Measurements from ENCODE around the gene PIGO. TPM values are rescaled to one million over a fixed set of nuclear protein-coding genes. Genes with fewer than 3 reads are reported as not detected.

PIGO gene
- total and polyA plus RNA-seq, 10 of the 15 experiments (the other 5 are each of a cell fraction or from before 2014, with no cell fraction given) = 8.2 to 23.3 (median 18.4) TPM

GRCh38 chr9:35114840-35115628, 18.6 kb upstream of the PIGO start (continued):
- TF ChIP-seq ZBTB33 (IDR thresholded peaks at IDR 0.05) (no peak), EGR1 (IDR thresholded peaks at IDR 0.05; ENCODE audit: borderline replicate concordance in 1 of 2, low read depth in 2 of 2, low read length in 2 of 2) (no peak), NFYA (IDR thresholded peaks at IDR 0.05; ENCODE audit: borderline replicate concordance, low read depth, low read length) (no peak), ZNF24 (IDR thresholded peaks at IDR 0.05) (no peak), MEF2B (IDR thresholded peaks at IDR 0.05; ENCODE audit: partially characterized antibody, poor library complexity, severe bottlenecking) (peak; percentile 79), ZBTB40 (IDR thresholded peaks at IDR 0.05; ENCODE audit: borderline replicate concordance) (peak; percentile 7; the same call in 1 of the 2 replicates), ZZZ3 (IDR thresholded peaks at IDR 0.05; ENCODE audit: control insufficient read depth, insufficient read length, low read depth) (no peak), CTCF (IDR thresholded peaks at IDR 0.05 in 2 of 3, conservative IDR thresholded peaks at IDR 0.05 in 1 of 3; ENCODE audit: control insufficient read depth in 2 of 3, extremely low read depth in 1 of 3, insufficient read depth in 1 of 3, low read depth in 3 of 3, low read length in 3 of 3) (no peak), CHD1 (IDR thresholded peaks at IDR 0.05; ENCODE audit: low read depth, low read length) (no peak), SMARCA5 (IDR thresholded peaks at IDR 0.05) (no peak), TCF7 (IDR thresholded peaks at IDR 0.05; ENCODE audit: borderline replicate concordance) (no peak), IKZF2 (IDR thresholded peaks at IDR 0.05) (peak in 1 of 2 experiments; percentile 46; a peak in 1 of 4 replicates), WRNIP1 (IDR thresholded peaks at IDR 0.05; ENCODE audit: borderline replicate concordance, low read depth, low read length) (no peak), CHD2 (IDR thresholded peaks at IDR 0.05; ENCODE audit: borderline replicate concordance, low read depth, low read length) (peak; percentile 36; the same call in 1 of the 2 replicates), MYC (IDR thresholded peaks at IDR 0.05; ENCODE audit: insufficient read depth, insufficient read length, insufficient replicate concordance, low read length, severe bottlenecking) (no peak), POU2F2 (IDR thresholded peaks at IDR 0.05; ENCODE audit: borderline replicate concordance, low read depth, low read length) (no peak), TBL1XR1 (IDR thresholded peaks at IDR 0.05; ENCODE audit: low read depth, low read length) (no peak), IRF3 (IDR thresholded peaks at IDR 0.05) (no peak), CBX5 (IDR thresholded peaks at IDR 0.05; ENCODE audit: low read depth) (no peak), IKZF1 (conservative IDR thresholded peaks at IDR 0.05) (peak; percentile 63), NRF1 (conservative IDR thresholded peaks at IDR 0.05; ENCODE audit: low read depth, low read length) (no peak)
